Heart left ventricle (tissue), 13 donors: ENCODE results near the gene IL11.

ENCODE experiments used
- POLR2A ChIP-seq, 2 donors: fragments of 450-650 bp; IDR thresholded peaks; one replicate each; pipeline ENCODE4 v1.6.1; 2017; ENCODE audit warnings: antibody characterized with exemption in 2 of 2, mild to moderate bottlenecking in 2 of 2, moderate library complexity in 2 of 2
- TF ChIP-seq, protein P1 (sequence below), 12 donors: fragments of 200-600 bp; sonication (generic) in 4 of 12; IDR thresholded peaks; one replicate each; pipeline versions ENCODE4 v1.5.0 to v1.8.0; 2018 to 2022; ENCODE audit warnings: antibody characterized with exemption in 12 of 12, mild to moderate bottlenecking in 5 of 12
- donor health status: ischemic (EF 13 %, LVEDD 7.1; RV severe dilation, severe dysfunction).
- donor health status: DM: no; HTN: yes; CAD: no.
- donor health status: DM: no; HTN: no; CAD: no.
- donor health status: ischemic (EF 25% LVEDD 6.9; RV normal size, moderate dysfunction).
- donor health status: ischemic (EF 25% LVEDD 5.7; RV mildly dilated, moderate dysfunction).
- donor health status: ischemic (EF 35%, LVEDD 5.7; RV mildly dilated, moderate dysfunction).
- donor health status: nonischemic (EF 11% LVEDD 7.7; RV severe dilation, severe dysfunction).
- donor health status: DM: yes; HTN: yes; CAD: no.
- donor health status: PGD.
- donor health status: ischemic (EF 29% LVEDD 5.4; RV normal size, mild dysfunction).
- donor health status: nonischemic (EF 23%, LVEDD 6.1; RV moderate dilation, normal function).

DNA sequence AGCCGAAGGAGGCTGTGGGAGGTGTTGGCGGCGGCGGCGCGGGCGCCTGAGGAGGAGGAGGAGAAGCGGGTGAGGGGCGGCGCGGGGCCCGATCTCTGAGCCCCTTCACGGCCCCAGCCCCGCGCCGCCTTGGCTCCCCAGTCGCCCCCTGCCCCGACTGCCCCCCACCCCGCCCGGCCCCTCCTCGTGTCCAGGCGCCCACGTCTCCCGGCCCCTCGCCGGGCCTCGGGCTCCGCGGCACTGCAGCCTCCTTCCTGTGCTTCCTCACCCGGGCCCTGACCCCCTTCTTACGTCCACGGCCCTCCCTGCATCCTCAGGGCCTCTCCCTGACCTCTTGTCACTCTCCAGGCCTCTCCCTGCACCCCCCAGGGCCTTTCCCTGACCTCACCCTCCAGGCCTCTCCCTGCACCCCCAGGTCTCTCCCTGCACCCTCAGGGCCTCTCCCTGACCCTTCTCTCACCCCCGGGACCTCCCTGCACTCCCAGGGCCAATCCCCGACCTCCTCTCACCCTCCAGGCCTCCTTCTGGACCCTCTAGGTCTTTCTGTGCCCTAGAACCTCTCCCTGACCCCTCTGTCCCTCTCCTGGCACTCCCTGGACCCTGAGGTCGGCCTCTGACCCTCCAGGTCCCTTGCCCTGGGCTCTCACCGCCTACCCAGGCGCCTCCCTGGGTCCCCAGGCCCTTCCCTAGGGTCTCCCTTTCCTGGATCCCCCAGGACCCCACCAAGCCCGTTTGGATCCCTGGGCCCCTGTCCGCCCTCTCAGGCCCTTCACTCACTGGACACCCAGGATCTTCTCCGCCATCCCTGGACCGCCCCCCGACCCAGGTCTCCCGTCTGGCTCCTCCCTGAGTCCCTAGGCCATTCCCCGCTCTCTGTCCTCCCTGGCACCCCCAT lies 30.1 kb downstream of the IL11 start:
- TF ChIP-seq, protein P1, sequence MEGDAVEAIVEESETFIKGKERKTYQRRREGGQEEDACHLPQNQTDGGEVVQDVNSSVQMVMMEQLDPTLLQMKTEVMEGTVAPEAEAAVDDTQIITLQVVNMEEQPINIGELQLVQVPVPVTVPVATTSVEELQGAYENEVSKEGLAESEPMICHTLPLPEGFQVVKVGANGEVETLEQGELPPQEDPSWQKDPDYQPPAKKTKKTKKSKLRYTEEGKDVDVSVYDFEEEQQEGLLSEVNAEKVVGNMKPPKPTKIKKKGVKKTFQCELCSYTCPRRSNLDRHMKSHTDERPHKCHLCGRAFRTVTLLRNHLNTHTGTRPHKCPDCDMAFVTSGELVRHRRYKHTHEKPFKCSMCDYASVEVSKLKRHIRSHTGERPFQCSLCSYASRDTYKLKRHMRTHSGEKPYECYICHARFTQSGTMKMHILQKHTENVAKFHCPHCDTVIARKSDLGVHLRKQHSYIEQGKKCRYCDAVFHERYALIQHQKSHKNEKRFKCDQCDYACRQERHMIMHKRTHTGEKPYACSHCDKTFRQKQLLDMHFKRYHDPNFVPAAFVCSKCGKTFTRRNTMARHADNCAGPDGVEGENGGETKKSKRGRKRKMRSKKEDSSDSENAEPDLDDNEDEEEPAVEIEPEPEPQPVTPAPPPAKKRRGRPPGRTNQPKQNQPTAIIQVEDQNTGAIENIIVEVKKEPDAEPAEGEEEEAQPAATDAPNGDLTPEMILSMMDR (IDR thresholded peaks at IDR 0.05): no peak
- TF ChIP-seq POLR2A (IDR thresholded peaks at IDR 0.05): peak in 1 of 2 donors; percentile 96
